Kidney (tissue), 14 donors: ENCODE results near the gene RBBP8NL. TPM values are rescaled to one million over a fixed set of nuclear protein-coding genes. Genes with fewer than 3 reads are reported as not detected.

ENCODE experiments used
- DNase-seq, 5 donors: peaks; one replicate each; pipeline ENCODE4 v3.0.0-alpha.2; 2013 to 2020
- FAIRE-seq: peaks from 2 replicates; lab custom pipeline; 2012; peaks lifted over from hg19 to GRCh38; lab: Jason Lieb, UNC
- H3K27ac ChIP-seq, 2 donors: one replicate each; pipeline ENCODE4 v1.7.0; 2013; ENCODE audit warnings: low read depth in 2 of 2, low read length in 2 of 2, inconsistent platforms in 1 of 2
- H3K27me3 ChIP-seq: one replicate; pipeline ENCODE4 v1.7.1; 2013; ENCODE audit warnings: low read length, inconsistent platforms; ENCODE audit not compliant: control insufficient read depth, insufficient read depth
- H3K36me3 ChIP-seq, 3 donors: one replicate each; pipeline versions ENCODE4 v1.7.0 to v1.7.1; 2013; ENCODE audit warnings: low read length in 3 of 3, control low read depth in 1 of 3, inconsistent platforms in 1 of 3; ENCODE audit not compliant: insufficient read depth in 3 of 3, control insufficient read depth in 2 of 3
- H3K4me1 ChIP-seq, 3 donors: one replicate each; pipeline versions ENCODE4 v1.7.0 to v1.7.1; 2013; ENCODE audit warnings: low read length in 3 of 3, inconsistent platforms in 1 of 3, low read depth in 1 of 3; ENCODE audit not compliant: control insufficient read depth in 2 of 3, insufficient read depth in 2 of 3
- H3K4me3 ChIP-seq, 3 donors: one replicate each; pipeline versions ENCODE4 v1.7.0 to v1.8.1; 2013; ENCODE audit warnings: low read length in 3 of 3, control low read depth in 1 of 3, inconsistent platforms in 1 of 3
- H3K9ac ChIP-seq, 3 donors: one replicate each; pipeline versions ENCODE4 v1.7.0 to v1.7.1; 2013; ENCODE audit warnings: low read length in 3 of 3, control low read depth in 1 of 3, inconsistent platforms in 1 of 3
- H3K9me3 ChIP-seq, 3 donors: one replicate each; pipeline versions ENCODE4 v1.7.0 to v1.7.1; 2013; ENCODE audit warnings: low read length in 3 of 3, control low read depth in 1 of 3, inconsistent platforms in 1 of 3; ENCODE audit not compliant: control insufficient read depth in 2 of 3, insufficient read depth in 1 of 3
- CTCF ChIP-seq: IDR thresholded peaks from 3 replicates; pipeline ENCODE4 v1.5.1; 2012; ENCODE audit warnings: mild to moderate bottlenecking, moderate library complexity, borderline replicate concordance; ENCODE audit not compliant: insufficient read depth; ENCODE audit errors: extremely low read depth
- intact Hi-C: fragments of 100-400 bp; cut with DNase I; formaldehyde crosslinking; loops from one replicate; pipeline ENCODE4 v1.11.1; 2022
- polyA plus RNA-seq: library from polyadenylated mRNA; stranded (reverse); fragments of 350-450 nt; fragmentation: Illumina TruSeq; extraction: RNeasy Lipid Tissue Mini Kit (QIAGEN cat#74804); gene quantifications from one replicate; pipeline ENCODE4 v1.2.3, GENCODE V29; 2014; ENCODE audit warnings: low read depth, low replicate concordance; ENCODE audit not compliant: insufficient read depth
- total RNA-seq: library from RNA; stranded (reverse); fragmentation: NEBNext Ultra II Directional; extraction: Animal tissue kit (Norgen Biotek cat#: 25700); gene quantifications from one replicate; pipeline ENCODE4 v1.2.1, GENCODE V29; 2021
- donor health status: control.
- donor health status: control.
- donor health status: control.
- donor health status: control.
- donor health status: control.
- donor health status: DM: yes; HTN: yes; CAD: no.
- donor health status: Normal renal cell carcinoma (clear cell type).

RBBP8NL gene
- total and polyA plus RNA-seq, 2 donors from 2014 or later, result 0.13 to 1.5 TPM

- Histone ChIP-seq H3K4me3 (no peak overlapping the region), H3K27me3 (no peaks in the 10 kb centered on the region), H3K36me3 (no peaks in the 10 kb centered on the region), H3K27ac (no peak overlapping the region), H3K4me1 (peaks cover 0 to 30% (median 18%) of the 10 kb centered on the region in 3 donors), H3K9me3 (no peaks in the 10 kb centered on the region), H3K9ac (no peak overlapping the region)
- intact Hi-C loops, result no loop called here
- no peak for TF ChIP-seq CTCF
- DNase-seq (no peak), FAIRE-seq (no peak)
Measured at GRCh38 chr20:62408640-62409039, 18.7 kb downstream of the RBBP8NL start.

- Histone ChIP-seq H3K9me3 (no peaks in the 10 kb centered on the region), H3K27ac (no peak overlapping the region), H3K36me3 (no peaks in the 10 kb centered on the region), H3K4me3 (no peak overlapping the region), H3K9ac (no peak overlapping the region), H3K4me1 (peaks cover 0 to 30% (median 18%) of the 10 kb centered on the region in 3 donors), H3K27me3 (no peaks in the 10 kb centered on the region)
- intact Hi-C loops, result no loop called here
- DNase-seq (no peak), FAIRE-seq (no peak)
- TF ChIP-seq CTCF, result no peak
Measured at GRCh38 chr20:62408055-62408454, 19.3 kb downstream of the RBBP8NL start.

GRCh38 chr20:62407221-62407992, 19.9 kb downstream of the RBBP8NL start, which contains the start of gene CABLES2:
CABLES2 (minus strand) TSS chr20:62407285; CDS start chr20:62407276, 9 bp downstream.
- DNase-seq (peak; percentile 94 to 97 (median 95)), FAIRE-seq (no peak)
- TF ChIP-seq CTCF, result no peak
- peak within 1 kb of the TSS; percentile 51 to 63 (median 57) for H3K4me3 ChIP-seq
- H3K27me3 ChIP-seq, result no peaks in the 10 kb centered on the region
- no peaks in the 10 kb centered on the region for H3K36me3 ChIP-seq
- intact Hi-C loops, result no loop called here
- peak within 1 kb of the TSS; percentile 22 to 67 (median 63) for H3K9ac ChIP-seq
- no peak within 1 kb of the TSS for H3K27ac ChIP-seq
- no peaks in the 10 kb centered on the region for H3K9me3 ChIP-seq
- peaks cover 0 to 30% (median 18%) of the 10 kb centered on the region in 3 donors for H3K4me1 ChIP-seq
